Endothelial cell of umbilical vein (primary cell): Measurements from ENCODE around the gene GPR61. TPM values are rescaled to one million over a fixed set of nuclear protein-coding genes. Genes with fewer than 3 reads are reported as not detected.

Source experiments
- BruUV-seq: library from RNA; stranded (reverse); fragments of 400-500 nt; replicated peaks from 2 replicates; lab custom pipeline; 2021; lab: Mats Ljungman, UMichigan
- CTCF ChIA-PET: fragments of 300-600, 350-600 bp; sonication (Branson Sonifier 250); formaldehyde crosslinking; loops from one replicate; lab custom pipeline; 2021; ENCODE audit warnings: antibody characterized with exemption, inconsistent platforms; lab: Charles Lee
- POLR2A ChIA-PET: fragments of 300-600, 350-600 bp; sonication (Branson Sonifier 250); formaldehyde crosslinking; loops from one replicate; lab custom pipeline; 2021; ENCODE audit warnings: antibody characterized with exemption, inconsistent platforms; lab: Charles Lee
- DNase-seq: peaks from one replicate; pipeline ENCODE4 v3.0.0-alpha.2; 2011; ENCODE audit warnings: low read depth, low spot score
- FAIRE-seq: peaks from 2 replicates; lab custom pipeline; 2011; peaks lifted over from hg19 to GRCh38; lab: Jason Lieb, UNC
- H2AFZ ChIP-seq: 2 replicates; pipeline ENCODE4 v1.6.0; 2012; ENCODE audit warnings: low read depth, low read length, control low read depth, inconsistent platforms
- H3K27ac ChIP-seq: 2 replicates; pipeline ENCODE4 v1.5.1; 2011; ENCODE audit warnings: low read depth, mild to moderate bottlenecking, control low read depth, low read length, moderate library complexity; ENCODE audit not compliant: insufficient read depth
- H3K27me3 ChIP-seq, 2 experiments: 2 replicates each; pipeline versions ENCODE4 v1.6.0 to v1.6.1; 2011; ENCODE audit warnings: low read length in 2 of 2, mixed read lengths in 1 of 2; ENCODE audit not compliant: control insufficient read depth in 2 of 2, insufficient read depth in 2 of 2
- H3K36me3 ChIP-seq, 2 experiments: 2 replicates in 1 of 2; 3 replicates in 1 of 2; pipeline ENCODE4 v1.5.1; 2011; ENCODE audit warnings: low read length in 2 of 2, mild to moderate bottlenecking in 1 of 2, moderate library complexity in 1 of 2; ENCODE audit not compliant: control insufficient read depth in 2 of 2, insufficient read depth in 2 of 2; ENCODE audit errors: extremely low read depth in 1 of 2
- H3K4me1 ChIP-seq: 3 replicates; pipeline ENCODE4 v1.5.1; 2011; ENCODE audit warnings: mild to moderate bottlenecking, low read length; ENCODE audit not compliant: control insufficient read depth, insufficient read depth; ENCODE audit errors: extremely low read depth
- H3K4me2 ChIP-seq: 2 replicates; pipeline ENCODE4 v1.6.1; 2011; ENCODE audit warnings: low read length, control low read depth, mixed read lengths; ENCODE audit not compliant: insufficient read depth
- H3K4me3 ChIP-seq, 3 experiments: fragments of 200-600 bp in 1 of 3; sonication (generic), shearing (Covaris generic) in 1 of 3; replicated peaks in 1 of 3; 2 replicates each; pipeline ENCODE4 v1.5.1; 2011 to 2016; ENCODE audit warnings: control low read depth in 3 of 3, low read length in 3 of 3, mild to moderate bottlenecking in 2 of 3, inconsistent platforms in 1 of 3, low read depth in 1 of 3, moderate library complexity in 1 of 3; ENCODE audit not compliant: insufficient read depth in 1 of 3
- H3K79me2 ChIP-seq: 2 replicates; pipeline ENCODE4 v1.6.0; 2012; ENCODE audit warnings: low read length, inconsistent platforms; ENCODE audit not compliant: control insufficient read depth, insufficient read depth
- H3K9ac ChIP-seq: replicated peaks from 2 replicates; pipeline ENCODE3; 2011; ENCODE audit warnings: low read length, control low read depth; ENCODE audit not compliant: insufficient read depth; ENCODE audit errors: extremely low read depth
- H3K9me1 ChIP-seq: replicated peaks from 3 replicates; pipeline ENCODE4 v1.6.0; 2011; ENCODE audit warnings: mild to moderate bottlenecking, low read length; ENCODE audit not compliant: control insufficient read depth, insufficient read depth; ENCODE audit errors: extremely low read depth
- H3K9me3 ChIP-seq: replicated peaks from 2 replicates; pipeline ENCODE4 v1.5.1; 2012; ENCODE audit warnings: low read length, inconsistent platforms; ENCODE audit not compliant: control insufficient read depth, insufficient read depth
- H4K20me1 ChIP-seq: replicated peaks from 2 replicates; pipeline ENCODE3; 2011; ENCODE audit warnings: mild to moderate bottlenecking, low read length; ENCODE audit not compliant: control insufficient read depth, insufficient read depth; ENCODE audit errors: extremely low read depth
- CTCF ChIP-seq, 2 donors: IDR thresholded peaks; 1 replicate in 1 of 2; 2 replicates in 1 of 2; pipeline ENCODE4 v1.5.1; 2011; ENCODE audit warnings: low read length in 2 of 2, mild to moderate bottlenecking in 2 of 2, moderate library complexity in 2 of 2, control low read depth in 1 of 2, inconsistent platforms in 1 of 2, low read depth in 1 of 2; ENCODE audit not compliant: insufficient read depth in 1 of 2; ENCODE audit errors: extremely low read depth in 1 of 2
- EZH2 ChIP-seq: IDR thresholded peaks from 2 replicates; pipeline ENCODE4 v1.6.1; 2012; ENCODE audit warnings: borderline replicate concordance, low read depth, mild to moderate bottlenecking, moderate library complexity, low read length, inconsistent platforms; ENCODE audit not compliant: severe bottlenecking
- FOS ChIP-seq: IDR thresholded peaks from 2 replicates; pipeline ENCODE4 v1.6.1; 2011; ENCODE audit warnings: mild to moderate bottlenecking, low read length, moderate library complexity, borderline replicate concordance; ENCODE audit not compliant: insufficient read depth
- JUN ChIP-seq: IDR thresholded peaks from 2 replicates; pipeline ENCODE4 v1.6.1; 2011; ENCODE audit warnings: borderline replicate concordance, low read depth; ENCODE audit not compliant: insufficient read length, insufficient read depth
- MAX ChIP-seq: IDR thresholded peaks from 2 replicates; pipeline ENCODE4 v1.6.1; 2011; ENCODE audit not compliant: insufficient read depth, insufficient read length
- MYC ChIP-seq: IDR thresholded peaks from one replicate; pipeline ENCODE4 v1.6.1; 2011; ENCODE audit warnings: mild to moderate bottlenecking, low read depth, low read length
- POLR2AphosphoS5 ChIP-seq: IDR thresholded peaks from 2 replicates; pipeline ENCODE4 v1.6.1; 2012; ENCODE audit warnings: low read depth, mild to moderate bottlenecking, control low read depth, low read length, moderate library complexity; ENCODE audit not compliant: insufficient read depth
- dilution Hi-C: fragments of 300-500 bp; cut with MboI; formaldehyde crosslinking; loops from one replicate; pipeline ENCODE4 v1.15.0; 2019; ENCODE audit warnings: low sequenced_read_pairs; ENCODE audit not compliant: extremely low pct_ligation_motif_present
- intact Hi-C: fragments of 100-400 bp; cut with micrococcal nuclease; formaldehyde crosslinking; loops from one replicate; pipeline ENCODE4 v1.10.0; 2022
- polyA plus RNA-seq, 4 experiments: library from polyadenylated mRNA; depleted of rRNA in 3 of 4; stranded (reverse) in 3 of 4; unstranded in 1 of 4; fragments of >200 nt; gene quantifications; 2 replicates each; pipeline versions ENCODE4 v1.2.1 to v1.2.3, GENCODE V29; 2011 to 2012; ENCODE audit warnings: missing spikeins in 1 of 4
- total RNA-seq: library from RNA; stranded (reverse); gene quantifications from 2 replicates; pipeline ENCODE4 v1.2.3, GENCODE V29; 2021

GPR61 gene
- total and polyA plus RNA-seq, 2 donors (not counting 3 experiments of a cell fraction or from before 2014, with no cell fraction given) = not detected

GRCh38 chr1:109535481-109535880 lies 4.2 kb upstream of the GPR61 start:
- no TSS peak for BruUV-seq
- Histone ChIP-seq H3K9ac (no peak overlapping the region), H3K36me3 (no peaks in the 10 kb centered on the region), H3K4me3 (no peak overlapping the region), H2AFZ (no peak overlapping the region), H4K20me1 (no peaks in the 10 kb centered on the region), H3K9me3 (no peaks in the 10 kb centered on the region), H3K27me3 (no peaks in the 10 kb centered on the region), H3K4me2 (no peak overlapping the region), H3K79me2 (no peaks in the 10 kb centered on the region), H3K27ac (no peak overlapping the region), H3K9me1 (no peaks in the 10 kb centered on the region), H3K4me1 (peaks cover 4% of the 10 kb centered on the region)
- ChIA-PET CTCF (interaction anchor here (0.6 to 18.7 kb wide), 6 partner anchors 11 to 259 kb away, joined by 3 to 955 read pairs (median 5); partner anchors contain the start of genes AMIGO1 and CYB561D1), POLR2A (no interaction called here)
- no peak for FAIRE-seq
- intact Hi-C loops (no loop called here), dilution Hi-C loops (no loop called here)
- no peak for DNase-seq
- no peak for TF ChIP-seq MAX
- no peak for TF ChIP-seq EZH2
- no peak for TF ChIP-seq FOS
- TF ChIP-seq JUN = no peak
- no peak for TF ChIP-seq CTCF (IDR thresholded peaks at IDR 0.05; ENCODE audit: extremely low read depth in 1 of 2, insufficient read depth in 1 of 2, low read depth in 1 of 2, low read length in 2 of 2)
- TF ChIP-seq POLR2AphosphoS5 = no peak
- TF ChIP-seq MYC = no peak
